Measurements from ENCODE around the gene NUDT13. TPM values are rescaled to one million over a fixed set of nuclear protein-coding genes. Genes with fewer than 3 reads are reported as not detected.

NUDT13 gene
- total and polyA plus RNA-seq, 2 of the 8 experiments (the other 6 are each of a cell fraction or from before 2014, with no cell fraction given), result 1.5 to 1.9 TPM

- H3K4me2 ChIP-seq (ENCODE audit: insufficient read depth in 1 of 2, low read depth in 2 of 2, low read length in 2 of 2), result no peak overlapping the region
- no peak overlapping the region for H3K4ac ChIP-seq (replicated peaks; ENCODE audit: insufficient read length, low read depth, low read length)
- H4K8ac ChIP-seq (ENCODE audit: extremely low read depth, insufficient read depth, low read length), result no peak overlapping the region
- H3K36me3 ChIP-seq (ENCODE audit: control insufficient read depth in 2 of 4, insufficient read depth in 4 of 4, low read length in 3 of 4), result peaks cover 6 to 54% (median 38%) of the 10 kb centered on the region in 4 experiments
- no peak overlapping the region for H3K14ac ChIP-seq (ENCODE audit: insufficient read length)
- no peaks in the 10 kb centered on the region for H3K27me3 ChIP-seq (replicated peaks in 1 of 4; ENCODE audit: control insufficient read depth in 3 of 4, extremely low read depth in 1 of 4, insufficient read depth in 3 of 4, low read length in 3 of 4)
- H3K4me3 ChIP-seq (ENCODE audit: extremely low read depth in 1 of 4, insufficient read depth in 2 of 4, low read depth in 3 of 4, low read length in 4 of 4), result no peak overlapping the region
- no peak overlapping the region for H4K5ac ChIP-seq (ENCODE audit: insufficient read length, low read depth, low read length)
- no peaks in the 10 kb centered on the region for H3K79me1 ChIP-seq (ENCODE audit: low read depth, low read length)
- no peaks in the 10 kb centered on the region for H4K20me1 ChIP-seq (replicated peaks in 1 of 2; ENCODE audit: control insufficient read depth in 1 of 2, insufficient read depth in 2 of 2, low read length in 2 of 2)
- H2BK20ac ChIP-seq (ENCODE audit: low read length), result no peak overlapping the region
- H3K9ac ChIP-seq (replicated peaks in 1 of 4; ENCODE audit: extremely low read depth in 1 of 4, low read depth in 3 of 4, low read length in 3 of 4), result no peak overlapping the region
- TF ChIP-seq TEAD4 (IDR thresholded peaks at IDR 0.05; ENCODE audit: low read depth, low read length), result no peak
- TF ChIP-seq RXRA (IDR thresholded peaks at IDR 0.05; ENCODE audit: insufficient read depth, low read depth, low read length), result no peak
- no peak for TF ChIP-seq CBX5 (IDR thresholded peaks at IDR 0.05; ENCODE audit: low read depth, low read length)
- TF ChIP-seq RBBP5 (IDR thresholded peaks at IDR 0.05; ENCODE audit: borderline replicate concordance, low read depth, low read length), result no peak
- TF ChIP-seq CTCF (IDR thresholded peaks at IDR 0.05; ENCODE audit: control extremely low read depth in 1 of 3, insufficient read depth in 1 of 3, low read depth in 1 of 3, low read length in 3 of 3), result no peak
- no peak for TF ChIP-seq CBX8 (IDR thresholded peaks at IDR 0.05; ENCODE audit: borderline replicate concordance, low read depth, low read length)
- no peak for TF ChIP-seq EZH2 (IDR thresholded peaks at IDR 0.05; ENCODE audit: low read depth, low read length, severe bottlenecking)
- H2BK5ac ChIP-seq (ENCODE audit: low read depth, low read length), result no peak overlapping the region
- H3K9me3 ChIP-seq (ENCODE audit: insufficient read depth in 2 of 2, low read depth in 1 of 2, low read length in 1 of 2), result no peaks in the 10 kb centered on the region
- POLR2A ChIA-PET (ENCODE audit: partially characterized antibody), result no interaction called here
- no peak overlapping the region for H2BK12ac ChIP-seq (ENCODE audit: low read depth, low read length)
- CTCF ChIA-PET (ENCODE audit: partially characterized antibody), result no interaction called here
- no peak overlapping the region for H2BK120ac ChIP-seq (replicated peaks; ENCODE audit: low read depth, low read length)
- H3K18ac ChIP-seq (ENCODE audit: extremely low read depth, low read length), result no peak overlapping the region
- FAIRE-seq, result no peak
- H3K23me2 ChIP-seq (ENCODE audit: low read depth, low read length), result no peaks in the 10 kb centered on the region
- 81% methylated on average over 3 of the region's 3 CpGs; no CpG with 5 or more reads in 1 of the 2 experiments for WGBS, 2 experiments (ENCODE audit: extremely low coverage in 1 of 2, insufficient coverage in 1 of 2, insufficient read length in 1 of 2, insufficient replicate concordance in 2 of 2, low coverage in 1 of 2, low lambda C conversion rate in 2 of 2, missing lambda C conversion rate in 1 of 2)
- H2AFZ ChIP-seq (ENCODE audit: low read length), result no peak overlapping the region
- no peaks in the 10 kb centered on the region for H3K79me2 ChIP-seq (ENCODE audit: control insufficient read depth in 1 of 2, insufficient read depth in 2 of 2, low read length in 2 of 2)
- H3K56ac ChIP-seq (replicated peaks; ENCODE audit: insufficient read length, low read depth, low read length), result no peak overlapping the region
- H3K4me1 ChIP-seq (replicated peaks in 1 of 4; ENCODE audit: control insufficient read depth in 3 of 4, insufficient read depth in 4 of 4, low read length in 3 of 4), result no peaks in the 10 kb centered on the region
- no peak overlapping the region for H3K23ac ChIP-seq (ENCODE audit: insufficient read length)
- DNase-seq (ENCODE audit: low read depth in 1 of 2, low spot score in 2 of 2), result no peak
- no peak overlapping the region for H4K91ac ChIP-seq (replicated peaks; ENCODE audit: insufficient read length, low read length)
- no peak overlapping the region for H2BK15ac ChIP-seq (ENCODE audit: low read length)
- H2AK5ac ChIP-seq (ENCODE audit: low read depth, low read length), result no peak overlapping the region
- H3K27ac ChIP-seq (ENCODE audit: low read depth, low read length), result no peak overlapping the region
Observed at GRCh38 chr10:73141603-73142002, 31.3 kb downstream of the NUDT13 start.
